ENCODE data around the gene TOP2B. TPM values are rescaled to one million over a fixed set of nuclear protein-coding genes. Genes with fewer than 3 reads are reported as not detected.

The TOP2B gene
- total RNA-seq, 4 donors from 2014 or later = 87.1 to 115 (median 107) TPM

GRCh38 chr3:25565807-25566206, 98.9 kb downstream of the TOP2B start:
- TF ChIP-seq CTCF (IDR thresholded peaks at IDR 0.05) (no peak), POLR2AphosphoS5 (IDR thresholded peaks at IDR 0.05) (no peak), POLR2A (IDR thresholded peaks at IDR 0.05; ENCODE audit: low read depth) (no peak), EP300 (IDR thresholded peaks at IDR 0.05) (no peak)
- 94% methylated on average over 7 of the region's 7 CpGs for WGBS
- Histone ChIP-seq H3K9me3 (no peaks in the 10 kb centered on the region), H3K4me3 (no peak overlapping the region), H3K27me3 (no peaks in the 10 kb centered on the region), H3K27ac (replicated peaks in 1 of 4) (no peak overlapping the region), H3K36me3 (peaks cover 0 to 12% (median 10%) of the 10 kb centered on the region in 4 donors), H3K4me1 (peaks cover 14 to 46% (median 34%) of the 10 kb centered on the region in 4 donors)
- no peak for DNase-seq (ENCODE audit: extremely low spot score)
- intact Hi-C loops (cut with DNase I) = no loop called here

- intact Hi-C loops (cut with DNase I) = no loop called here
- H3K27me3 ChIP-seq = no peaks in the 10 kb centered on the region
- H3K36me3 ChIP-seq = no peaks in the 10 kb centered on the region
- no peak overlapping the region for H3K27ac ChIP-seq (replicated peaks in 1 of 4)
- H3K9me3 ChIP-seq = no peaks in the 10 kb centered on the region
- H3K4me3 ChIP-seq = no peak overlapping the region
- DNase-seq (ENCODE audit: extremely low spot score) = no peak
- H3K4me1 ChIP-seq = peaks cover 14 to 36% (median 28%) of the 10 kb centered on the region in 4 donors
- 93% methylated on average over 4 of the region's 4 CpGs for WGBS
- TF ChIP-seq POLR2AphosphoS5 (IDR thresholded peaks at IDR 0.05) (no peak), CTCF (IDR thresholded peaks at IDR 0.05) (no peak), POLR2A (IDR thresholded peaks at IDR 0.05; ENCODE audit: low read depth) (no peak), EP300 (IDR thresholded peaks at IDR 0.05) (no peak)
Measured at GRCh38 chr3:25564075-25564474, 100.6 kb downstream of the TOP2B start.

- no peak for DNase-seq (ENCODE audit: extremely low spot score)
- Histone ChIP-seq H3K4me1 (peaks cover 12 to 36% (median 27%) of the 10 kb centered on the region in 4 donors), H3K27me3 (no peaks in the 10 kb centered on the region), H3K9me3 (no peaks in the 10 kb centered on the region), H3K4me3 (no peak overlapping the region), H3K27ac (replicated peaks in 1 of 4) (no peak overlapping the region), H3K36me3 (no peaks in the 10 kb centered on the region)
- intact Hi-C loops (cut with DNase I) = no loop called here
- 88% methylated on average over 1 of the region's 1 CpG for WGBS
- TF ChIP-seq POLR2AphosphoS5 (IDR thresholded peaks at IDR 0.05) (no peak), EP300 (IDR thresholded peaks at IDR 0.05) (no peak), POLR2A (IDR thresholded peaks at IDR 0.05; ENCODE audit: low read depth) (no peak), CTCF (IDR thresholded peaks at IDR 0.05) (no peak)
Measured at GRCh38 chr3:25563601-25564000, 101.1 kb downstream of the TOP2B start.

GRCh38 chr3:25558796-25559195, 105.9 kb downstream of the TOP2B start:
- H3K36me3 ChIP-seq = no peaks in the 10 kb centered on the region
- no peaks in the 10 kb centered on the region for H3K27me3 ChIP-seq
- WGBS = 79% methylated on average over 6 of the region's 6 CpGs
- H3K4me3 ChIP-seq = no peak overlapping the region
- intact Hi-C loops (cut with DNase I) = no loop called here
- no peak for TF ChIP-seq CTCF (IDR thresholded peaks at IDR 0.05)
- no peak for TF ChIP-seq EP300 (IDR thresholded peaks at IDR 0.05)
- no peak for TF ChIP-seq POLR2A (IDR thresholded peaks at IDR 0.05; ENCODE audit: low read depth)
- no peak for TF ChIP-seq POLR2AphosphoS5 (IDR thresholded peaks at IDR 0.05)
- H3K9me3 ChIP-seq = no peaks in the 10 kb centered on the region
- H3K27ac ChIP-seq (replicated peaks in 1 of 4) = peak overlapping the region in 1 of 4 donors; percentile 33
- peaks cover 40 to 64% (median 51%) of the 10 kb centered on the region in 4 donors for H3K4me1 ChIP-seq
- no peak for DNase-seq (ENCODE audit: extremely low spot score)

GRCh38 chr3:25558121-25558520, 106.6 kb downstream of the TOP2B start:
- intact Hi-C loops (cut with DNase I) = no loop called here
- 59% methylated on average over 5 of the region's 5 CpGs for WGBS
- no peaks in the 10 kb centered on the region for H3K36me3 ChIP-seq
- H3K4me1 ChIP-seq = peaks cover 40 to 64% (median 51%) of the 10 kb centered on the region in 4 donors
- TF ChIP-seq CTCF (IDR thresholded peaks at IDR 0.05) = no peak
- TF ChIP-seq POLR2AphosphoS5 (IDR thresholded peaks at IDR 0.05) = no peak
- no peak for TF ChIP-seq EP300 (IDR thresholded peaks at IDR 0.05)
- no peak for TF ChIP-seq POLR2A (IDR thresholded peaks at IDR 0.05; ENCODE audit: low read depth)
- no peaks in the 10 kb centered on the region for H3K27me3 ChIP-seq
- H3K4me3 ChIP-seq = no peak overlapping the region
- no peak for DNase-seq (ENCODE audit: extremely low spot score)
- no peaks in the 10 kb centered on the region for H3K9me3 ChIP-seq
- H3K27ac ChIP-seq (replicated peaks in 1 of 4) = peak overlapping the region in 1 of 4 donors; percentile 33

Measured in esophagus muscularis mucosa (tissue), 4 donors.